Pulmonary artery endothelial cell (primary cell): ENCODE data around the gene SEC11C. TPM values are rescaled to one million over a fixed set of nuclear protein-coding genes. Genes with fewer than 3 reads are reported as not detected.

ENCODE experiments used
- DNase-seq: peaks from one replicate; pipeline ENCODE4 v3.0.0-alpha.2; 2011; ENCODE audit warnings: low read depth, low spot score
- total RNA-seq: library from RNA; depleted of rRNA; stranded (reverse); fragments of >200 nt; gene quantifications from 2 replicates; pipeline ENCODE4 v1.2.3, GENCODE V29; 2014

The SEC11C gene
- total RNA-seq, 1 donor from 2014 or later, result 20.9 TPM

DNA sequence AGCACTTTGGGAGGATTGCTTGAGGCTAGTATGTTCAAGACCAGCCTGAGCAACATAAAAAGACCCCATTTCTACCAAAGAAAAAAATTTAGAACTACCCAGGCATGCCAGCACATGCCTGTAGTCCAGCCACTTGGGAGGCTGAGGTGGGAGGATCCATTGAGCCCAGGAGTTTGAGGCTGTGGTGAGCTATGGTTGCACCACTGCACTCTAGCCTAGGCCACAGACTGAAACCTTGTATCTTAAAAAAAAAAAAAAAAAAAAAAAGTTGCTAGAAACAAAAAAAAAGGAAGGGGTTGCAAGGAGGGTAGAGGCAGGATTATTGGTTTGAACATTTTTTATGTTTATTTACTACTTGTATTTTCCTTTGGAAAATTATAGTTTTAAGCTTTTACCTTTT is 4.8 kb downstream of the SEC11C start:
- DNase-seq, result no peak

DNA sequence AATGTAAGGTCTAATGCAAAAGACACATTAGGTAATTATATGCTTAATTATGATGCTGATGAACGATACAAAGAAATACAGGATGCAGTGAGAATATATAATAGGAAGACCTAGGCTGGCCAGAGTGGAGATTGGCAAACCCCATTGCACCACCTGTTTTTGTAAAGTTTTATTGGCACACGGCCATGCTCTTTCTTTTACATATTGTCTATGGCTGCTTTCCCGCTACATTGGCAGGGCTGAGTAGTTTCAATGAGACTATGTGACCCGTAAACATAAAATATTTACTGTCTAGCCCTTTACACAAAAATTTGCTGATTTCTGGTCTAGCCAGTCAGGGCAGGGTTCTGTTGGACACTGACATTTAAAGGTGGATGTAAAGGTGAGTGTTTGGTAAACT is 5.4 kb downstream of the SEC11C start:
- DNase-seq, result no peak

DNA sequence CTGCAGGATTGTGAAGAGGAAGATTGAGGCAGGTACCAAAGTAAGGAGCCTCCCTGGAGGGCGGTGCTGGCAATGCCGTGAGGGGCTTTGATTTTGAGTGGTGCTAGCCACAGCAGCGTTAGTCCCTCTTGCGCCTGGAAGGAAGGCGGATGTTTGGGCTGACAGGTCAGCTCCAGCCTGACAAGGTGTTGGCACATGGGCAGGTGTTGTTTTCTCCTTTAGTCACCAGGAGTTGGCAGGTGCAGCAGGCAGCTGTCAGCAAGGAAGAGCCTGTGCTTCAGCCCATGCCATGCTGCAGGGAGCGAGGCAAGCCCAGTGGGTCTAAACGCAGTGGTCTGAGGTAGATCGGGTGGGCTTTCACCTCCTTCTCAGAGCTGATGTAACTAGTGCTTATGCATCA is 8.5 kb downstream of the SEC11C start:
- no peak for DNase-seq

- no peak for DNase-seq
Measured at GRCh38 chr18:59149007-59149406, 9.3 kb downstream of the SEC11C start.

DNA sequence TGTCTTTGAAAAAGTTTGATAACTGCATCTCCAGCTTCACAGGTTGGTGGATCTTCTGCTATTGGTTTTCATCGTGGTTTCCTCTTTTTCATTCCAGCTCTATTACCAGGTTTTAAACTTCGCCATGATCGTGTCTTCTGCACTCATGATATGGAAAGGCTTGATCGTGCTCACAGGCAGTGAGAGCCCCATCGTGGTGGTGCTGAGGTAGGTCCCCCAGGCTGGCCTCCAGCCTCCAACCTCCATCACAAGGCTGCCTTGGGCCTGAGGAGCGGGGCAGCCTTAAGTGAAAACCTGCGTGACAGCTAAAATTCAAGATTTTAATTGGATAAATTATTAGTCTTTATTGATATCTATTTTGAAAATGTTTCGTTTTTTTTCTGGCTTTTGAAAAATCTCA is 9.7 kb downstream of the SEC11C start:
- no peak for DNase-seq

- DNase-seq, result no peak
Measured at GRCh38 chr18:59150236-59150635, 10.6 kb downstream of the SEC11C start.

DNA sequence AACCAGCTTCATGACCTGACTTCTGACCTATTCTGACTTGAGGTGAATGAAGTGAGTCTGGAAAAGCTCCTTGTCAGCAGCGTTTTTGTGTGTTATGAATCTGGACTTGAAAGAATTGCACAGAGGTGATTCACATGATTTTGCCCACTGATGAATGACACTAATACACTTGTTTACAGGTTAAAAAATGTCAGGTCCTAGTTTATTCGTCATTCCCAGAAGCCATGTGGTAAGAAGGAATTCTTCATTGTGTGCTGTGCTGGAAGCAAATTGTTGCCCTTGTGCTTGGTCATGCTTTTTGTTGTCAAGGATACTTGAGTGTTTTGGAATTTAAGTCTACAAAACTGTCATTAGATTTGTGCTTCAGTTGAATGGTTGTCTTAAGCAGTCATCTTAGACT is 15.5 kb downstream of the SEC11C start:
- no peak for DNase-seq

- DNase-seq, result no peak
Measured at GRCh38 chr18:59156316-59156715, 16.6 kb downstream of the SEC11C start.

DNA sequence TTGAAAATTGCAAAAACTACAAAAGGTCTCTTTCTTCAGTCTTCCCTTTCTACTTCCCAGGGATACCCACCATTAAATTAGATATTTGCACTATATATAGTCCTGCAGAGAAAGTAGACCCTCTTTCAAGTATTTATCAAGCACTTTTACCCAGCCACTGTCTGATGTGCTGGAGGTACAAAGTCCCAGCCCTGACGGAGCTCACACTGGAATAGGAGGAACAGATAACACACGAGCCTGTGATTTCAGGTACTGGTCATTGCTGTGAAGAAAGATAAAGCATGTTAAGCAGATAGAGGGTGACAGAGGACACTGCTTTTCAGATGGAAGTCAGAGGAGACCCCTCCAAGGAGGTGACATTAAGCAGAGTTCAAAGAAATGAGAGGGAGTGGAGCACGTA is 19.6 kb downstream of the SEC11C start:
- no peak for DNase-seq

GRCh38 chr18:59159986-59160385 is 20.3 kb downstream of the SEC11C start:
- DNase-seq, result no peak

GRCh38 chr18:59172664-59173249 is 33.1 kb downstream of the SEC11C start:
- no peak for DNase-seq

DNA sequence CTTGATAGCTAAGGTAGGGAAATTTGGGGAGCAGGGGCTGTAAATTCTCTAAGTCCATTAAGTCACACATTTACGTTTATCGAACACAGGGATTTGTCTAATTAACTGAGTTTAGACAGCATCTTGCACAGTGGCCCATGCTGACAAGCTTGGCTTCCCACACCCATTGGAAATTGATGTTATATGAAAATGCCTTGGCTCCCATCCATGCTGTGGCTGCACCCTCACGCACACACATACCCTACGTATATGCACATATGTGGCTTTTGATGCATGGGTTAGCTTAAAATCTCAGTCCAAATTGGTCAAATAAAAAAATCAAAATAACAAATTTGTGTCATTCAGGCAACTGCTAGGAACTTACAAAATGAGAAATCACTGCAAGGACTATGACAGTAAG is 37.8 kb downstream of the SEC11C start:
- DNase-seq, result no peak

DNA sequence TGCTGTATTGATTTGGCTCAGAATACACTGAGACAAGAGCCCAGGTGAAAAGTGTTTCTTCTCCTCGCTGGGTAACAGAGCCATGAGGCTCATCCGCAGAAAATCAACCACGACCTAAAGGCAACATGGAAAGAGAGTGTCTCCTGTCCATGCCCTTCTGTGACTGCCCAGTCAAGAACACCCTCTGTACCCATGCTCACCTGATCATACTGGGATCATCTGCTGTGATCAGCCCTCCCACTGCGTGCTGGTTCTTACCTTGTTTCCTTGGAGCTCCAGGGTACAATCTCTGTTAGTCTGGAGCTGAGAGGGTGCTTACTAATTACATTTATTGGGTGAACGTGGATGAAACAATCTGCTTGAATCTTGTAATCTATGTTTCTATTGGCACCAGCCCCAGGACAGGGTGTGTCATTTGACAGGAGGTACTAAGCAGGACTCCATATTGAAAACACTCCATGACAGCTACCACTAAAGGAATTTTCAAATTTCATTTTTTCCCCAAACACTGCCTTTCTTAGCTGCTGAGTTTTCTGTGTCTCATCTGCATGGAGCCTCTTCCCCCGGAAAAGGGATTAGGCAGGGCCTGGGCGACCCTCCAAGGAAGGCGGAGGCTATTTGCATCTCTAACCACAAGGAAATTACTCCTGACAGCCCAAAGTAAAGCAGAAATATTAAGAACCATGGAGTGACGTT is 40.6 kb downstream of the SEC11C start:
- no peak for DNase-seq

DNA sequence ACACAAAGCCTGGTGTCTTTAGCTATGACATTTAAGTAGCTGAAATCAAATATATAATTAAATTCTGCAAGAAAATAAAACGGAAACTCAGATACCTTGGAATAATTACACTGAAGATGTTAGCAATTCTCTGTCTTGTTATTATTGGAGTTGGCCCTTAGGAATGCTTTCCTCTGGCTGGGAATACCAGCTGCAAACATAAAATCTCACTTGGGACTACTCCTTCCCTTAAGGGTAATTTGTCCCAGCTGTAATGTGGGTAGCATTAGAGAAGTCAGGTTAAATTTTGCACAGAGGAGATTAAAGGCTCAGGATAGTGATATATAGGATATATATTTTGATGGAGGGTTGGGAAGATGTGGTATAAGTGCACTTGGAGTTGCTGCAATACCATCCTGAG is 43.0 kb downstream of the SEC11C start:
- no peak for DNase-seq

DNA sequence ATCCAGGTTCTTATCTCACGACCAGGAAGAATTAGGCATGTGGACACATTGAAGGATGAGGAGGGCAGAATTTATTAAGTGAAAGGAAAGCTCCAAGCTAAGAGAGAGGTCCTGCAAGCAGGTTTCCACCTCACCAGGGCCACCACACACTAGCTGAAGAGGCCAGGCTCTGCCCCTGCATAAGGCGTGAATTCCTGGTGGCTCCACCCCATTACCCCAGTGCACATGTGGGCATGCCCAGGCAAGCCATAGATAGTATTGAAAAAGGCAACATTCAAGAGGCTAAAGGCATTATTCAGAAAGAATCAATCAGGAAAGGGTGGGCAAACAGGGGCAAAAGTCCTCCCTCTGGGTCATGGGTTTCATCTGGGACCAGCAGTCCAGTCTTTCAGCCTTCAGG is 49.3 kb downstream of the SEC11C start:
- no peak for DNase-seq

DNA sequence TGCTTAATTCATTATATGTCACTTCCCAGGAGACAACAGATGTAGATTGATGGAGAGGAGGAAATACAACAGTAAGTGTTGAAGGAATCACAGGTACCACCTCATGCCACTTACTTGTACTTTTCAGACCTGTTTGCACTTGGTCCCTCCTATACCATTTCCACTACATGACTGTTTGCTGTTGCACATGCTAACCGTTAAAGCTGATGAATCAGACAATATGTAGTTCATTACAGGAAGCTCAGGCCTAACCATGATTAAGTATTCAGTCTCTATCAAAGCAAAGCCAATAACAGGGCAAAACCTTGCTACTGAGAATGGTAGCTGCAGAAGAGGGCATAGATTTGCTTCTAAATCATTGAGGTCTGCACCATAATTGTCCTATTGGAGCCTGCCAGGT is 50.1 kb downstream of the SEC11C start:
- no peak for DNase-seq

- no peak for DNase-seq
Measured at GRCh38 chr18:59196161-59196725, 56.6 kb downstream of the SEC11C start.

- DNase-seq, result no peak
Measured at GRCh38 chr18:59197636-59198035, 58.0 kb downstream of the SEC11C start.

GRCh38 chr18:59198215-59198614 is 58.5 kb downstream of the SEC11C start:
- DNase-seq, result no peak

DNA sequence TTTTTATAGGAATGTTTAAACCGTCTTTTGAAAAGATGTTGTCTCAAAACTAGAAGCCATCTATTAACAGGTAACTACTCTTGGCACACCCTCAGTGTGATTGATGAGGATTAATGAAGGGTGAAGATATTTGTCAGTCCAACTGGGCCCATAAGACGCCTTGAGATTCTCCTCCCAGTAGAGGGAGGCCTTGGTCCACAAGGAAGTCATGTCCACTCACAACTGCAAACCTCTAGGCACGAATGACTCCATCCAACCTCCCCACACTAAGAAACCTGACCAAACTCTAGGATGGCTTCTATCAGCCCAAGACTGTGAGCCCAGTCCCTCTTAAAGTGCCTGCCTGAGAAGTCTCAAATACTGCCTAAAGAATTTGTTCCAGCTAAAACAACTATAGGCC is 61.1 kb downstream of the SEC11C start:
- DNase-seq, result no peak

- no peak for DNase-seq
Measured at GRCh38 chr18:59202258-59202820, 62.7 kb downstream of the SEC11C start.

- DNase-seq, result no peak
Measured at GRCh38 chr18:59207506-59207905, 67.8 kb downstream of the SEC11C start.
